ENCODE results near the gene MTRR.
A peak's percentile ranks its signal among the peaks of the same experiment; 100 is the strongest.

The MTRR gene

GRCh38 chr5:7869474-7870136 is 657 bp downstream of the MTRR start:
- peak overlapping the region; percentile 92 for H3K4me3 ChIP-seq (replicated peaks; ENCODE audit: low read depth, low read length)
- no peak for TF ChIP-seq CTCF (IDR thresholded peaks at IDR 0.05; ENCODE audit: insufficient read depth, low read length, poor library complexity, severe bottlenecking)
- H3K27me3 ChIP-seq (replicated peaks; ENCODE audit: control insufficient read depth, insufficient read depth, low read length) = no peaks in the 10 kb centered on the region
- H3K36me3 ChIP-seq (ENCODE audit: control insufficient read depth, insufficient read depth, low read length) = no peaks in the 10 kb centered on the region
- DNase-seq (ENCODE audit: extremely low read depth, insufficient read length) = no peak

GRCh38 chr5:7871653-7872052 is 2.7 kb downstream of the MTRR start:
- Histone ChIP-seq H3K36me3 (ENCODE audit: control insufficient read depth, insufficient read depth, low read length) (peaks cover 3% of the 10 kb centered on the region), H3K4me3 (replicated peaks; ENCODE audit: low read depth, low read length) (no peak overlapping the region), H3K27me3 (replicated peaks; ENCODE audit: control insufficient read depth, insufficient read depth, low read length) (no peaks in the 10 kb centered on the region)
- no peak for DNase-seq (ENCODE audit: extremely low read depth, insufficient read length)
- no peak for TF ChIP-seq CTCF (IDR thresholded peaks at IDR 0.05; ENCODE audit: insufficient read depth, low read length, poor library complexity, severe bottlenecking)

GRCh38 chr5:7872517-7873130 is 3.7 kb downstream of the MTRR start:
- TF ChIP-seq CTCF (IDR thresholded peaks at IDR 0.05; ENCODE audit: insufficient read depth, low read length, poor library complexity, severe bottlenecking) = no peak
- Histone ChIP-seq H3K27me3 (replicated peaks; ENCODE audit: control insufficient read depth, insufficient read depth, low read length) (no peaks in the 10 kb centered on the region), H3K4me3 (replicated peaks; ENCODE audit: low read depth, low read length) (no peak overlapping the region), H3K36me3 (ENCODE audit: control insufficient read depth, insufficient read depth, low read length) (peaks cover 3% of the 10 kb centered on the region)
- DNase-seq (ENCODE audit: extremely low read depth, insufficient read length) = no peak

- Histone ChIP-seq H3K36me3 (ENCODE audit: control insufficient read depth, insufficient read depth, low read length) (peaks cover 6% of the 10 kb centered on the region), H3K27me3 (replicated peaks; ENCODE audit: control insufficient read depth, insufficient read depth, low read length) (no peaks in the 10 kb centered on the region), H3K4me3 (replicated peaks; ENCODE audit: low read depth, low read length) (no peak overlapping the region)
- no peak for TF ChIP-seq CTCF (IDR thresholded peaks at IDR 0.05; ENCODE audit: insufficient read depth, low read length, poor library complexity, severe bottlenecking)
- DNase-seq (ENCODE audit: extremely low read depth, insufficient read length) = no peak
Measured at GRCh38 chr5:7873216-7873615, 4.3 kb downstream of the MTRR start.

- Histone ChIP-seq H3K36me3 (ENCODE audit: control insufficient read depth, insufficient read depth, low read length) (peaks cover 8% of the 10 kb centered on the region), H3K4me3 (replicated peaks; ENCODE audit: low read depth, low read length) (no peak overlapping the region), H3K27me3 (replicated peaks; ENCODE audit: control insufficient read depth, insufficient read depth, low read length) (no peaks in the 10 kb centered on the region)
- DNase-seq (ENCODE audit: extremely low read depth, insufficient read length) = no peak
- no peak for TF ChIP-seq CTCF (IDR thresholded peaks at IDR 0.05; ENCODE audit: insufficient read depth, low read length, poor library complexity, severe bottlenecking)
Measured at GRCh38 chr5:7874639-7875038, 5.7 kb downstream of the MTRR start.
